ENCODE data around the gene TAS2R40.

TAS2R40 gene

GRCh38 chr7:143227806-143228205 is 6.0 kb downstream of the TAS2R40 start:
- H3K27me3 ChIP-seq (ENCODE audit: insufficient read depth, low read length) = no peaks in the 10 kb centered on the region
- no peak overlapping the region for H3K27ac ChIP-seq (ENCODE audit: low read length)
- H3K4me3 ChIP-seq (ENCODE audit: low read length) = no peak overlapping the region
- H3K9ac ChIP-seq (ENCODE audit: low read depth, low read length) = no peak overlapping the region
- no peaks in the 10 kb centered on the region for H3K4me1 ChIP-seq (ENCODE audit: insufficient read depth, low read length)
- no peaks in the 10 kb centered on the region for H3K9me3 ChIP-seq (ENCODE audit: insufficient read depth, low read depth, low read length)
- no peaks in the 10 kb centered on the region for H3K36me3 ChIP-seq (ENCODE audit: insufficient read depth, low read depth, low read length)

GRCh38 chr7:143229054-143229790 is 7.4 kb downstream of the TAS2R40 start:
- Histone ChIP-seq H3K27me3 (ENCODE audit: insufficient read depth, low read length) (no peaks in the 10 kb centered on the region), H3K9me3 (ENCODE audit: insufficient read depth, low read depth, low read length) (no peaks in the 10 kb centered on the region), H3K36me3 (ENCODE audit: insufficient read depth, low read depth, low read length) (no peaks in the 10 kb centered on the region), H3K4me1 (ENCODE audit: insufficient read depth, low read length) (no peaks in the 10 kb centered on the region), H3K4me3 (ENCODE audit: low read length) (no peak overlapping the region), H3K27ac (ENCODE audit: low read length) (no peak overlapping the region), H3K9ac (ENCODE audit: low read depth, low read length) (no peak overlapping the region; the same call in 1 of the 2 replicates)

GRCh38 chr7:143230602-143231457 is 9.0 kb downstream of the TAS2R40 start:
- no peaks in the 10 kb centered on the region for H3K27me3 ChIP-seq (ENCODE audit: insufficient read depth, low read length)
- no peaks in the 10 kb centered on the region for H3K9me3 ChIP-seq (ENCODE audit: insufficient read depth, low read depth, low read length)
- H3K4me1 ChIP-seq (ENCODE audit: insufficient read depth, low read length) = no peaks in the 10 kb centered on the region
- no peak overlapping the region for H3K27ac ChIP-seq (ENCODE audit: low read length)
- H3K36me3 ChIP-seq (ENCODE audit: insufficient read depth, low read depth, low read length) = no peaks in the 10 kb centered on the region
- no peak overlapping the region for H3K4me3 ChIP-seq (ENCODE audit: low read length)
- no peak overlapping the region for H3K9ac ChIP-seq (ENCODE audit: low read depth, low read length)

GRCh38 chr7:143233816-143234532 is 12.1 kb downstream of the TAS2R40 start:
- no peaks in the 10 kb centered on the region for H3K9me3 ChIP-seq (ENCODE audit: insufficient read depth, low read depth, low read length)
- H3K4me1 ChIP-seq (ENCODE audit: insufficient read depth, low read length) = no peaks in the 10 kb centered on the region
- H3K36me3 ChIP-seq (ENCODE audit: insufficient read depth, low read depth, low read length) = no peaks in the 10 kb centered on the region
- H3K27ac ChIP-seq (ENCODE audit: low read length) = no peak overlapping the region
- no peak overlapping the region for H3K9ac ChIP-seq (ENCODE audit: low read depth, low read length)
- H3K27me3 ChIP-seq (ENCODE audit: insufficient read depth, low read length) = no peaks in the 10 kb centered on the region
- no peak overlapping the region for H3K4me3 ChIP-seq (ENCODE audit: low read length)

- Histone ChIP-seq H3K9ac (ENCODE audit: low read depth, low read length) (no peak overlapping the region), H3K27ac (ENCODE audit: low read length) (no peak overlapping the region), H3K36me3 (ENCODE audit: insufficient read depth, low read depth, low read length) (no peaks in the 10 kb centered on the region), H3K4me1 (ENCODE audit: insufficient read depth, low read length) (no peaks in the 10 kb centered on the region), H3K9me3 (ENCODE audit: insufficient read depth, low read depth, low read length) (no peaks in the 10 kb centered on the region), H3K27me3 (ENCODE audit: insufficient read depth, low read length) (no peaks in the 10 kb centered on the region), H3K4me3 (ENCODE audit: low read length) (no peak overlapping the region)
These were observed 12.7 kb downstream of the TAS2R40 start for GRCh38 chr7:143234533-143234875.

- H3K27ac ChIP-seq (ENCODE audit: low read length) = no peak overlapping the region
- H3K4me1 ChIP-seq (ENCODE audit: insufficient read depth, low read length) = no peaks in the 10 kb centered on the region
- H3K27me3 ChIP-seq (ENCODE audit: insufficient read depth, low read length) = no peaks in the 10 kb centered on the region
- no peaks in the 10 kb centered on the region for H3K9me3 ChIP-seq (ENCODE audit: insufficient read depth, low read depth, low read length)
- H3K4me3 ChIP-seq (ENCODE audit: low read length) = no peak overlapping the region
- H3K9ac ChIP-seq (ENCODE audit: low read depth, low read length) = no peak overlapping the region
- H3K36me3 ChIP-seq (ENCODE audit: insufficient read depth, low read depth, low read length) = no peaks in the 10 kb centered on the region
These were observed 13.7 kb downstream of the TAS2R40 start for GRCh38 chr7:143235561-143235960.

- no peaks in the 10 kb centered on the region for H3K9me3 ChIP-seq (ENCODE audit: insufficient read depth, low read depth, low read length)
- no peak overlapping the region for H3K27ac ChIP-seq (ENCODE audit: low read length)
- H3K9ac ChIP-seq (ENCODE audit: low read depth, low read length) = no peak overlapping the region
- no peaks in the 10 kb centered on the region for H3K36me3 ChIP-seq (ENCODE audit: insufficient read depth, low read depth, low read length)
- peaks cover 2% of the 10 kb centered on the region; the same call in 1 of the 2 replicates for H3K27me3 ChIP-seq (ENCODE audit: insufficient read depth, low read length)
- no peaks in the 10 kb centered on the region for H3K4me1 ChIP-seq (ENCODE audit: insufficient read depth, low read length)
- no peak overlapping the region for H3K4me3 ChIP-seq (ENCODE audit: low read length)
These were observed 14.7 kb downstream of the TAS2R40 start for GRCh38 chr7:143236408-143236990.

GRCh38 chr7:143237366-143237765 is 15.5 kb downstream of the TAS2R40 start:
- H3K4me1 ChIP-seq (ENCODE audit: insufficient read depth, low read length) = no peaks in the 10 kb centered on the region
- H3K27ac ChIP-seq (ENCODE audit: low read length) = no peak overlapping the region
- no peak overlapping the region for H3K4me3 ChIP-seq (ENCODE audit: low read length)
- H3K9me3 ChIP-seq (ENCODE audit: insufficient read depth, low read depth, low read length) = no peaks in the 10 kb centered on the region
- H3K9ac ChIP-seq (ENCODE audit: low read depth, low read length) = no peak overlapping the region
- H3K27me3 ChIP-seq (ENCODE audit: insufficient read depth, low read length) = peaks cover 10% of the 10 kb centered on the region
- H3K36me3 ChIP-seq (ENCODE audit: insufficient read depth, low read depth, low read length) = no peaks in the 10 kb centered on the region

GRCh38 chr7:143238289-143238980 is 16.6 kb downstream of the TAS2R40 start:
- Histone ChIP-seq H3K36me3 (ENCODE audit: insufficient read depth, low read depth, low read length) (no peaks in the 10 kb centered on the region), H3K27ac (ENCODE audit: low read length) (no peak overlapping the region), H3K27me3 (ENCODE audit: insufficient read depth, low read length) (peaks cover 10% of the 10 kb centered on the region), H3K9ac (ENCODE audit: low read depth, low read length) (no peak overlapping the region), H3K4me1 (ENCODE audit: insufficient read depth, low read length) (no peaks in the 10 kb centered on the region), H3K4me3 (ENCODE audit: low read length) (no peak overlapping the region), H3K9me3 (ENCODE audit: insufficient read depth, low read depth, low read length) (no peaks in the 10 kb centered on the region)

GRCh38 chr7:143239813-143240212 is 18.0 kb downstream of the TAS2R40 start:
- Histone ChIP-seq H3K4me3 (ENCODE audit: low read length) (no peak overlapping the region), H3K27ac (ENCODE audit: low read length) (no peak overlapping the region), H3K27me3 (ENCODE audit: insufficient read depth, low read length) (peaks cover 10% of the 10 kb centered on the region)

More at GRCh38 chr7:143239813-143240212, 18.0 kb downstream of the TAS2R40 start:
- Histone ChIP-seq H3K9ac (ENCODE audit: low read depth, low read length) (no peak overlapping the region), H3K9me3 (ENCODE audit: insufficient read depth, low read depth, low read length) (no peaks in the 10 kb centered on the region), H3K4me1 (ENCODE audit: insufficient read depth, low read length) (no peaks in the 10 kb centered on the region), H3K36me3 (ENCODE audit: insufficient read depth, low read depth, low read length) (no peaks in the 10 kb centered on the region)

Measured in iPS-20b (cell line).